ENCODE data around the gene FGF5. TPM values are rescaled to one million over a fixed set of nuclear protein-coding genes. Genes with fewer than 3 reads are reported as not detected.
"Not testable (repeated sequence)": the region's sequence is repeated elsewhere in the genome, so short reads cannot be mapped to it uniquely, and the experiment has no call there.

Gene FGF5
- total RNA-seq, 1 donor from 2014 or later = 0.10 TPM

DNA sequence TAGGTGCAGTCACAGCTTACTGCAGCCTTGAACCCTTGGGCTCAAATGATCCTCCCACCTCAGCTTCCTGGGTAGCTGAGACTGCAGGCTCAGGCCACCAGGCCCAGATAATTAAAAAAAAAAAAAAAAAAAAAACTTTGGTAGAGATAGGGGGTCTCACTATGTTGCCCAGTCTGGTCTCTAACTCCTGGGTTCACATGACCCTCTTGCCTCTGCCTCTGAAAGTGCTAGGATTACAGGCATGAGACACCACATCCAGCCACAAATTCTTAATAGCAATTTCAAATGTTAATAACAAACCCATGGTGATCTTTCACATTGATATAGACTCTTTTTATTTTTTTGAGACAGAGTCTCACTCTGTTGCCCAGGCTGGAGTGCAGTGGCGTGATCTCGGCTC lies 12.3 kb upstream of the FGF5 start:
- DNase-seq = no peak

DNA sequence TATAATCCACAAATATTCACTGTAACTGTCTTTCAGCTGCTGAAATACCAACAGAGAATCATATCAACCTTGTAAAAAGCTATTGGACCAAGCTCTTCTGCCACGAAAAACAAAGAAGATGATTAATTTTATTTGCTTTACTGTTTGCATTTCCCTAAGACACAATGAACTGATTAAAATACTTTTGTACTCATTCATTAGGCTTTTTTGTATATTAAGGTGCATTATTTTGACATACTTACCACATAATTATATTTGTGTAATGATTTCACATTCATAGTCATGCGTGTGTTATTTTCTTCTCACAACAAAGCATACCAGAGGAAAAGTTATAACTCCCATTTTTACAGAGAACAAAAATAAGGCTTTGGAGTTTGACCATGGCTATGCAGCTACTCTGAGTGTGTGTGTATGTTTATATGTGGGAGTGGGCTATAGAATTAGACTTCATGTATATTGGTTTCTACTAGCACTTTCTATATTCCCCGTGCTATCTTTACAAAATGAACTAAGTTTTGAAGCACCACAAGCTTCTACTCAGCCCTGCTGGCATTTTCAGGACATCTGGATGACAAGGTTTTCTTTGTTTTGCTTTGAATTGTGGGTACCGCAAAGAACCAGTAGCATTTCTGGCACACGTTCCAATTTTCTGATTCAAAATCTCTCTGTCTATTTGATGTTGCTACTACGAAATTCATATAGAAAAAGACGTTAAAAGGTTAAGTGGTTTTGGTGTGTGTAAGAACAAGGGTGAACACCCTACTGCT lies 11.0 kb upstream of the FGF5 start:
- DNase-seq = no peak

DNA sequence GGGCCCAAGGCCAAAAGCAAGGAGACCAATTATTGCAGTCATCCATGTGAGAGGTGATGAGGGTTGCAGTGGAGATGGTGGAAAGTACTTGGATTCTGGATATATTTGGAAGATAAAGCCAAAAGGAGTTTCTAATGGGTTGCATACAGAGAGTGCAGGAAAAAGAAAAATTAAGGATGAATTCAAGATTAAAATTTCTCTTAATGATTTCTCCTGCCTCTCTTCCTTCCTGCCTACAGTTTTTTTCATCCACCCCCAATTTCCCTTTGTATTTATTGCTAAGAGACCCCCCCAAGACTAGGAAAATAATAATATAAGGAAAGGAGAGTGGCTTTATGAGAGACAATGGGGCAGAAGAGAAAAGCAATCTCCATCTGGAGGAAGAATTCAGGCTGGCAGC lies 8.6 kb upstream of the FGF5 start:
- DNase-seq = no peak

DNA sequence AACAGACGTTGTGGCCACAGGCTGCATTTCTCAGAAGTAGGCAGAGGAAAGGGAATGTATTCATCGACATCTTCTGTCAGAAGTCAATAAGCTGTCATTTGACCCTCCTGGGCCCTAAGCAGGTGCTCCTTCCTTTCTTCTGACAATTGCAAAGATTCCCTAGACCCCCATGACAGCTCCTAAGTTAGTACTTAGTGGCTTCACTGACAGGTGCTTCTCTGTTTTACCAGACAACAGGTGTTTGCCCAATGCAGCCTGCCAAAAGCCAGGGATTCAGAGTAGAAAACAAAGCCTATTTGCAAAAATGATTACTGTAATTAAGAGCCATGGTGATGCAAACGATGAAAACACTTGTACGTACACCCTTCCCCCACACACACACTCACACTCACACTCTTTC lies 7.5 kb upstream of the FGF5 start:
- no peak for DNase-seq

DNA sequence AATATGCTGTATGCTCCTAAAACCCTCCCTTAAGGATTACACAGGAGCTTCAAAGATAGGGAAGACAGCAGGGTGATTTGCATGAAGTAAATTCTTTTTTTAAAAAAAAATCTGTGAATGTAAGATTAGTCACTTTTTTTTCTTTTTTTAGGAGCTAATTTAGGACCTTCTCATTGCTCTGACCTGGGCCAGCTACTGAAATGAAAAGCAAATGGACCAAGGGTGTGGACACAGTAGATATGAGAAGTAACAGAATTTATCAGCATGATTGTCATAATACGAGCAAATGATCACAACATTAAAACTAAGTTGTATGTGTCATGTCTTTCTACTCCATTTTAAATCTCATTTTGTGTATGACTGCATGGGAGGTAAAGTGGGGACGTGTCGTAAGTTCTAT lies 6.6 kb upstream of the FGF5 start:
- no peak for DNase-seq

DNA sequence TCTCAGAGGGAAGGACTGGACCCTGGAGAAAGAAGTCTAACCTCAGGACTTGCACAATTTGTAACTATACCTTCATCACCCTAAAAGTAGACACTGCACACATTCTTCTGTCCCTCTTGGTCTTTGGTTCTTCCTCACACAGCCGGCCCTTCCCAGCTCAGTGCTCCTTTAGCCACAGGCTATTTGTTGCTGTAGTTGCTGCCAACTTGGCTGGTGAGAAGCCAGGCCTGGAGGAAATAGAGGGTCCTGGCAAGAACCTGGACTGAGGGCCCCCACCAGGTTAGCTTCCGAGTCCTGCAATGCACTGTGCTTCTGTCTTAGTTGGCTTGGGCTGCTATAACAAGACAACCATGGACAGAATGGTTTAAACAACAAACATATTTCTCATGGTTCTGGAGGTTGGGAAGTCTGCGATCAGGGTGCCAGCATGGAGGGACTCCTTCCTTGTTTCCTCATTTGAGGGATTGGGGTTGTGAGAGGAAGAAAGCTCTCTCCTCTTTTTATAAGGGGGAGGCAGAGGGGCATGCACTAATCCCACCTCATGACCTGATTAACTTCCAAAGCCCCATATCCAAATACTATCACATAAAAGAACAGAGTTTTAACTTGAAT lies 4.4 kb upstream of the FGF5 start:
- no peak for DNase-seq

DNA sequence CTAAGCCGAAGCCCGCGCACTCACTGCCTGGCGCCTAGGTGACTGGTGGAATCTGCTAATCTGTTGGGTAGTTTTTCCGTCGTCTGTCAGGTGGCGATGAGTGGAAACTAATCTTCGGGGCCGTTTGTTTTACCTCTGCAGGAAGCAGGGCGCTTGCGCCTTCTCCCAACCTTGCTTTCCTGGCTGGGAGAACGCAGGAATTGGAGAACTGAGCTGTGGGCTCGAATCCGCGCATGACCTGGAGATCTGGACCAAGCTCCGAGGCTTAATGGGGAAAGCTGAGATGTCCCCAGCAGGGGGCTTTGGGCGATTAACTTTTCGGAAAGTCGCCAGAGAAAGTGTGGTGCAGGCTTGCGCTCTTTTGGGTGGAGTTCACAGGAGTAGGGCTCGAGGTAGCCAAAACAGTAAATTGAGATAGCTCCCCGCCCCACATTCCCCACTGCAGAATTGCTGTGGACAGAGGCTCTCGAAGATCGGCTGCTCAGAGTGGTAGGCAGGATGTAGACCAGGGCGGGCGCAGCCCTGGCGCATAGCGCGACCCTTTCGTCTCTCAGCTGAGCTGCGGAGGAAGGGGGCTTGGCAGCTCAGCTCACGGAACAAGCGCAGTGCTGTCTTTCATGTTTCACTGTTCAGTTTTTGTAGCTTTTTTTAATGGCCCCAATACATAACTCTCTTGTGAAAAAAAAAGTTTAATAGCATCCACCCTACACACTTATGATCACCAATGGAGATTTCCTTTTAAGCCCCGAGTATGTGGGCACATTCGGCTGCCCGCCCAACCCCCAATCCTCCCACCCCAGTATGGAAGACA lies 2.7 kb upstream of the FGF5 start:
- no peak for DNase-seq

DNA sequence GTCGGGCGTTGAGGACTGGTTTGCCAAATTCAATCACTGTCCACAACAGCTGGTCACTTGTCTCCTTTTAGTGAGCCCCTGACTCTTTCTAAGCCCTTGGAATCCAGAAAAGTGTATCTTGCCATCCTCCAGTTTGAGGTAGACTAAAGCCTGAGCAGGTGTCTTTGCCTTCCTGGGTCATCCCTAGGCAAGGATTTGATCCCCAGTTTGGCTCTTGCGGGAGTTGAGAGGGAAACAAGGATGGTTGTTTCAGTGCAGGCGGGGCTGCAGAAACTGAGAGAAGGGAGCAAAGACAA lies 2.2 kb upstream of the FGF5 start:
- no peak for DNase-seq

DNA sequence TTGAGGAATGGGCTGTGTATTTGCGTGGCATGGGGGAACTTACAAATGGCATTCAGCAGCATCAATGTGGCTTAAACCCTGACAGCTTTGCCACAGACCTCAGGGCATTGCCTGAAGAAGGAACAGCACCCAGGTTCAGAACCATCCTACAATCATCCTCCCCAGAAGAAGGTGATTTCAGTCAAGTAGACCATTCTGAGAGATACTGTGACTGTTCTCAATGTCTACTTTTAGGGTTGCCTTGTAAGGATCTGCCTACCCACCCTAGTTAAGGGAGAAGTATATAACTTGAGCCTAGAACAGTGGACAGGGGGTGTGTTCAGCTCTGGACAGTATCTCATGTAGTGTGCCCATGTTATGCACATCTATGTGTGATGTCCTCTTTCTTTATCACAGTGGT lies 1.6 kb upstream of the FGF5 start:
- DNase-seq = no peak

DNA sequence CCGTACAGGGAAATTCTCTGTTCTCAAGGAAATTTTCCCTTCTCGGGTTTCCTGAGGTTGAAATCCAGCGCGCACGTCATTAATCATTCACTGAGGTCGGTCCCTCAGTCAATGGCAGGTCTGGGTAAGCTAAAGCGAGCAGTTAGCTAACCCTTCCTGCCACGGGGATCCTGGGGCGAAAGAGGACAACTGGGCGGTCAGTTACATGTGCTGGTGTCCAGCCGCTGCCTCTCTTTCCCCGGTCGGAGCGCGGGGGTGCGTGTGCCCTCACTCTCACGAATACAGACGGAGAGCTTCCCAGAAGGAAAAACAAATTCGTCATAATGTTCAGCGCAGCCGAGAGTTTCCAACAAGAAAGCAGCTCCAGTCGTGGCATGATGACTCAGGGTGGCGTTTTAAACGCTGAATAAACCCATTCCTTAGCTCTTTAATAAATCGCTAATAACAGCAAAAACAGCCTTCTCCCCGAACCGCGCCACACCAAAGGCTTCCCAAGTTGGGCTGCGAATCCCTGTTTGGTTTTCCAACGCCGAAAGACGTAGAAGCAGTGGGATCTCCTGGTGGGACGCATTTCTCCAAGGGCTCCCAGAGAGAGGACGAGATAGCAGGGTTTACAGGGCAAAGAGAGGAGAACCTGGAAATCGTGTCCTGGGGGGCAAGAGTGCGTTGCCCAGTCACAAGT lies 752 bp upstream of the FGF5 start:
- DNase-seq = no peak

DNA sequence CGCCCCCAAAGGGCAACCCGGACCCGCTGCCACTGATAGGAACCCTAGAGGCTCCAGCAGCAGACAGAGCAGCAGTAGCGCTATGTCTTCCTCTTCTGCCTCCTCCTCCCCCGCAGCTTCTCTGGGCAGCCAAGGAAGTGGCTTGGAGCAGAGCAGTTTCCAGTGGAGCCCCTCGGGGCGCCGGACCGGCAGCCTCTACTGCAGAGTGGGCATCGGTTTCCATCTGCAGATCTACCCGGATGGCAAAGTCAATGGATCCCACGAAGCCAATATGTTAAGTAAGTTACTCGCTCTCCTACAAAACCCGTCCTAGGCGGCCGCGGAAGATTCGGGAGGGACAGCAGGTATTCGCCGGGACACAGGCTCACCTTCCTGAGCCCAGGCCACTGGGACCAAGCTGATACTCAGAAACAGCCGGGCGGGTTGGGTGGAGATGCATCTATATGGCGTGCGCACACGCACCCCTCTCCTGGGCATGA lies 477 bp downstream of the FGF5 start:
- DNase-seq = no peak

DNA sequence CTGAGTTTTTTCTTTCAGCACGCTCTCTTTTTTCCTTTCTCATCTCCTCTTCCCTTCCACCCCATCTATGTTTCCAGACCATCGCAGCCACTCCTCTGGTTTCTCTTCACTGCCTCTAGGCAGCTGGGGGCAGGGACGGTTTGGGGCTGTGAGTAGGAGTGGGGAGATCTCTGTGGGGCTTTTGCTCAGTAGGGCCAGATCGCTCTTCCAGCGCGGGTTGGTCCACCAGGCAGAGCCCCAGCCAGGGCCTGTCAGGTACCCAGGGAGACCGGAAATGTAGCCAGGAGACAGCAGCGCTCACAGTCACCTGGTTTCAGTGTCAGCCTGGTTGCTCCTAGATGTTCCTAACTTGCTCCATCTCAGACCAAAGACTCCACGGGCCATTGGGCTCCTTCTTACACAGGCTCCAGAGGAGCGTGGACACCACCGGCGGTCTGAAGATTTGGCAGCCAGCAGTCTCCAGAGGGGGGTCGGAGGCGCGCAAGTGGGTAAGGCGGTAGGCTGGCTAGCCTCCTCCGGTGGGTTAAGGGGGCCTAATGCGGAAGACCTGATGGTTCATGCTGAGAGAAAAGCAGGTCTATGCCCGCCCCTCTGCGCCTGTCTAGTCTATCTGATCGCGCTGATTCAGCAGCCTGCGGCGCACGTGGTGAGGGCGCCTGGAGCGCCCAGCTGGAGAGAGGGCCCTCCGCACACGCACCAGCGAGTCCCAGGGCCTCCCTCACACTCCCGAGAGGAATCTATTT lies 1.8 kb downstream of the FGF5 start:
- DNase-seq = no peak

DNA sequence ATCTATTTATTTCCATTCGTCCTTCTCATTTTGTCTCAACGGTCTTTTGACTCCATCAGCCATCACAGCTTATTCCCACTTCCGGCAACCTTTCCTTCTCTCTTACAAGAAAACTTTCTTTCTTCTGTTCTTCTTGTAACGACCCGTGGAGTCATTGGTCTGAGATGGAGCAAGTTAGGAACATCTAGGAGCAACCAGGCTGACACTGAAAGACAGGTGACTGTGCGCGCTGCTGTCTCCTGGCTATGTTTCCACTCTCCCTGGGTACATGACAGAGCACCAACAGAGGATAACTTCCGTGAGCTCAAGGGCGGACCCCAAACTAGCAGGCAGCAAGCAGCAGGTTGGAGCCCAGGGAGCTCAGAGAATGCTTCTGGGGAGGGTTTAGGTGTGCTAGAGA lies 2.5 kb downstream of the FGF5 start:
- no peak for DNase-seq

DNA sequence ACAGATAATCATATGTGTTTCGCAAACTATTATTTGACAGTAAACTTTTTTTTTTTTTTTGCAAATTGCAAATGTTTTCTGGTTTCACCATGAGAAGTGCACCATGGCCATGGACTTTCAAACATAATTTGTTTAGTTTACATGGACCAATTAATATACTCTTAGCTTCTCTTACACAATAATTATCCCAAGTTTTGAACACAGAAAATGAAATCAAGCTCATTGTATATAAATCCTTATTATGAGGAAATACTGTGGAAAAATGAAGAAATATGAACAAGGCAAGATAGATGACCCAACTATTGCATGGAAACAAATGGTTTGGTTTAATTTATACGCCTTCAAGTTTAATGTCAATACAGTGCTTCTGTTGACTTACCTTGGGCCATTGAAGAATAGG lies 3.9 kb downstream of the FGF5 start:
- DNase-seq = no peak

DNA sequence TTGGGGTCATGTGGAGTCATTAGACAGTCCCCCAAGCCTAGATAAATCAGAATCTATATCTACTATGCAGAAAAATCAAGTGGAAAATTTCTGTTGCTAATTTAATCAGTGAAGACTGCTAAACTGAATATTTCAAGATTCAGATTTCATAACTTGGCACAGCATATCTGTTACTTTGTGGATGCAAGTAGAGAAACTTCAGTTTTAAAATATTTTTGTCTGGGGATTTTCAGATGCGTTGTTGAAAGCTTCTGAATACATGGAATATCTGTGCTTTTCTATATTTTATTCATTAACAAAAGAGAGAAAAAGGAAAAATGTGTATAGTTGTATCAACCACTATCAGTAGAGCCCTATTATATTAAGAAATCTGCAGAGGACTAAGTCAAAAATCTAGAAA lies 4.4 kb downstream of the FGF5 start:
- no peak for DNase-seq

DNA sequence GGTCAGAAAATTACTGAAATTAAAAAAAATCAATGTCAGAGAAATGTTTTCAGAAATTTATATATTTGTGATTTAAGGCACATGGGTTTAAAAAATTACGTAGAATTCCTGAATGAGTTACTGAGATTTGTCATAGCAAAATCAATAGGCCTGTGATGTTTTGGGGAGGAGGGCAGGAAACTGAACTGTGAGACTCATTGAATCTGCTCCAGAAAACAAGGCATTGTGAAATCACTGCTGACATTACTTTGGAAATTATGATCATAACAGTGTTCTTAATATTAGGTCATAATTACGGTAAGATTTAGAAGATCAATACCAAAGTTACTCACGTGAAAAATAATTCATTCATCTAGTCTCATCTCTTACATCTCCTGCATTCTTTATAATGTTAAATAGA lies 5.3 kb downstream of the FGF5 start:
- DNase-seq = no peak

DNA sequence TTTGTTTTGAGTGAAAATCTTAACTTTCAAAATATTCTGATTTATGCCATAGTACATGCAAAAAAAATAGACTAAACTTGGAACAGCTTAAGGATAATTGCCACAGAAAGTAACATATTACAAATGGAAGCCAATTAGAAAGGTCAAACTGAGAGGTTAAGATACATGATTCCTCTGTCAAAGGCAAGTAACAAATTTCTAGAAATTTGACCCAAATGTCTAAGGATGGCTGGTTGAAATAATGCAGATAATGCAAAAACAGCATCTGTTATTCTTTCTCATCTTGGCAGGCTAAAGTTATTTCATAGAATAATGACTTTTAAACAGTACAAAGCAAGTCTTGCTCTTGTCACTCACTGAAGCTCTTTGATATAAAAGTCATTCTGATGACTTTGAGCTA lies 10.5 kb downstream of the FGF5 start:
- no peak for DNase-seq

DNA sequence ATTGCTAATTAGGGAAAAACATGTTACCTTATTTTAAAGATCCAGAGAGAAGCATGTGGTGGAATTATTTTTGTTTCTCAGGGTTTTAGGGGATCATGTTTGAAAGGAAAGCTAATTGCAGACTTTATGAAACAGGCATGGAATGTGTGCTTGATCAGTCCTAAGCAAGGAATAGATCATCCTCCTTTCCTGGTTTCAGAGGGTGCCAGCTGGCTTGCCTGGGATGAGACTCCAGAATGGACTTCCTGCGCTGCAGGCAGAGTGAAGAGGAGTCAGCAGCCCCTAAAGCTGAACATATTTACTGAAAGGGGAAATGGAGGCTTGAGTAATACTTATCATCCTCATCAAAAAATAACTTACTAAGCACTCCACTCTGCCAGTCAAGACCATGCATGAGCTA lies 13.3 kb downstream of the FGF5 start:
- no peak for DNase-seq

DNA sequence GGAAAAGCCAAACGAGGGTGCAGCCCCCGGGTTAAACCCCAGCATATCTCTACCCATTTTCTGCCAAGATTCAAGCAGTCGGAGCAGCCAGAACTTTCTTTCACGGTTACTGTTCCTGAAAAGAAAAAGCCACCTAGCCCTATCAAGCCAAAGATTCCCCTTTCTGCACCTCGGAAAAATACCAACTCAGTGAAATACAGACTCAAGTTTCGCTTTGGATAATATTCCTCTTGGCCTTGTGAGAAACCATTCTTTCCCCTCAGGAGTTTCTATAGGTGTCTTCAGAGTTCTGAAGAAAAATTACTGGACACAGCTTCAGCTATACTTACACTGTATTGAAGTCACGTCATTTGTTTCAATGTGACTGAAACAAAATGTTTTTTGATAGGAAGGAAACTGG lies 20.0 kb downstream of the FGF5 start:
- DNase-seq = no peak

DNA sequence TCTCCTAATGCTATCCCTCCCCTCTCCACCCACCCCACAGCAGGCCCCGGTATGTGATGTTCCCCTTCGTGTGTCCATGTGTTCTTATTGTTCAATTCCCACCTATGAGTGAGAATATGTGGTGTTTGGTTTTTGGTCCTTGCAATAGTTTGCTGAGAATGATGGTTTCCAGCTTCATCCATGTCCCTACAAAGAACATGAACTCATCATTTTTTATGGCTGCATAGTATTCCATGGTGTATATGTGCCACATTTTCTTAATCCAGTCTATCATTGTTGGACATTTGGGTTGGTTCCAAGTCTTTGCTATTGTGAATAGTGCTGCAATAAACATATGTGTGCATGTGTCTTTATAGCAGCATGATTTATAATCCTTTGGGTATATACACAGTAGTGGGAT lies 24.2 kb downstream of the FGF5 start:
- DNase-seq = not testable (repeated sequence)

DNA sequence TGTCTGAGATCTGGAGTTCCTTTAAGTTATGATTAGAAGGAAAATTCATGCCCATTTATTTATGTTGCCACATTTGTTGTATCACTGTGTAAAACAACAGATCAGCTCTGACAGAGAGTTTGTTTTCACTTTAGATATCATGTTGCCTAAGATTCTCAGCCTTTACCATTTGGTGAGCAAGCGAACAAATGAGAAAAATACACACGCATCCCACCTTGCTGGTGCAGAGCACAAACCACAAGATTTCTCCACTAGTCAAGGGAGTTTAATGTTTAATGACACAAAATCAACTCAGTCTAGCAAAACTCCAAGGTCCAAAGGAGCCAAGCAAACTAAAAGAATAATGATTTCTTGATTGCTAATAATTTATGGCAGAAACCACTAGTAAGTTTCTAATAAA lies 27.7 kb downstream of the FGF5 start:
- no peak for DNase-seq

DNA sequence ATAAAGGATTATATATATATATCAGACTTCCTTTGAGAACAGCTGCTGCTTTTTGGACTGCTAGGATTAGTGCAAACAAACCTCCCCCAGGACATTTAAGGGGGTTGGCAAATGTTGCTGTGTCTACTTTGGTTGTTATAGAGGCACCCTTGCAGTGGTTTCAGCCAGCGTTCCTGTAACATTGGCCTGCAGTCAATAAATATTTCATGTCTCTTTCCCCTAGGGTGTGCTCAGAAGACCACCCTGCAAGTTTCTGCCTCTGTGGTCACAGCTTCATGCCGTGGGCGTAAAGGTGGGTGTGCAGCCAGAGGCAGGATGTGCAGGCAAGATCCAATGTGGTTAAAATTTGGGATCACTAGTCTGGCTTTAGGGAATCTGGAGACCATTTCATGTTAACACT lies 28.9 kb downstream of the FGF5 start:
- DNase-seq = no peak
